ENCODE results near the gene ANO2.

The ANO2 gene

GRCh38 chr12:5768581-5769196 is 176.4 kb downstream of the ANO2 start:
- Histone ChIP-seq H3K36me3 (ENCODE audit: control insufficient read depth, insufficient read depth, low read length) (no peaks in the 10 kb centered on the region), H3K27ac (ENCODE audit: low read length) (no peak overlapping the region), H3K4me1 (ENCODE audit: control insufficient read depth, insufficient read depth, low read length) (no peaks in the 10 kb centered on the region; the same call in 1 of the 2 replicates), H3K4me3 (ENCODE audit: low read length) (no peak overlapping the region), H3K9me3 (ENCODE audit: control insufficient read depth, insufficient read depth, low read length) (no peaks in the 10 kb centered on the region), H3K27me3 (ENCODE audit: control insufficient read depth, insufficient read depth, low read length) (no peaks in the 10 kb centered on the region)
- DNase-seq (ENCODE audit: low read depth, low spot score) = no peak
- no CpG with 5 or more reads among the region's 8 CpGs for WGBS (ENCODE audit: insufficient coverage, insufficient read length)

- no peak overlapping the region for H3K4me3 ChIP-seq (ENCODE audit: low read length)
- H3K9me3 ChIP-seq (ENCODE audit: control insufficient read depth, insufficient read depth, low read length) = no peaks in the 10 kb centered on the region
- H3K27me3 ChIP-seq (ENCODE audit: control insufficient read depth, insufficient read depth, low read length) = no peaks in the 10 kb centered on the region
- no peak overlapping the region for H3K27ac ChIP-seq (ENCODE audit: low read length)
- no peaks in the 10 kb centered on the region; the same call in 1 of the 2 replicates for H3K4me1 ChIP-seq (ENCODE audit: control insufficient read depth, insufficient read depth, low read length)
- no CpG with 5 or more reads among the region's 2 CpGs for WGBS (ENCODE audit: insufficient coverage, insufficient read length)
- no peak for DNase-seq (ENCODE audit: low read depth, low spot score)
- H3K36me3 ChIP-seq (ENCODE audit: control insufficient read depth, insufficient read depth, low read length) = no peaks in the 10 kb centered on the region
Measured at GRCh38 chr12:5768171-5768570, 176.9 kb downstream of the ANO2 start.

GRCh38 chr12:5758347-5758746 is 186.7 kb downstream of the ANO2 start:
- no peaks in the 10 kb centered on the region for H3K27me3 ChIP-seq (ENCODE audit: control insufficient read depth, insufficient read depth, low read length)
- no peaks in the 10 kb centered on the region for H3K4me1 ChIP-seq (ENCODE audit: control insufficient read depth, insufficient read depth, low read length)
- no peak for DNase-seq (ENCODE audit: low read depth, low spot score)
- no peak overlapping the region for H3K27ac ChIP-seq (ENCODE audit: low read length)
- H3K36me3 ChIP-seq (ENCODE audit: control insufficient read depth, insufficient read depth, low read length) = no peaks in the 10 kb centered on the region
- H3K4me3 ChIP-seq (ENCODE audit: low read length) = no peak overlapping the region
- peaks cover 1% of the 10 kb centered on the region for H3K9me3 ChIP-seq (ENCODE audit: control insufficient read depth, insufficient read depth, low read length)
- no CpG with 5 or more reads among the region's 3 CpGs for WGBS (ENCODE audit: insufficient coverage, insufficient read length)

GRCh38 chr12:5756338-5756842 is 188.7 kb downstream of the ANO2 start:
- H3K27ac ChIP-seq (ENCODE audit: low read length) = no peak overlapping the region
- H3K4me1 ChIP-seq (ENCODE audit: control insufficient read depth, insufficient read depth, low read length) = no peaks in the 10 kb centered on the region
- no peak overlapping the region for H3K4me3 ChIP-seq (ENCODE audit: low read length)
- WGBS (ENCODE audit: insufficient coverage, insufficient read length) = no CpG with 5 or more reads among the region's 5 CpGs
- DNase-seq (ENCODE audit: low read depth, low spot score) = no peak
- H3K36me3 ChIP-seq (ENCODE audit: control insufficient read depth, insufficient read depth, low read length) = no peaks in the 10 kb centered on the region
- H3K27me3 ChIP-seq (ENCODE audit: control insufficient read depth, insufficient read depth, low read length) = no peaks in the 10 kb centered on the region
- H3K9me3 ChIP-seq (ENCODE audit: control insufficient read depth, insufficient read depth, low read length) = peaks cover 1% of the 10 kb centered on the region

GRCh38 chr12:5748027-5748426 is 197.0 kb downstream of the ANO2 start:
- no peaks in the 10 kb centered on the region for H3K27me3 ChIP-seq (ENCODE audit: control insufficient read depth, insufficient read depth, low read length)
- no peaks in the 10 kb centered on the region; the same call in 1 of the 2 replicates for H3K4me1 ChIP-seq (ENCODE audit: control insufficient read depth, insufficient read depth, low read length)
- WGBS (ENCODE audit: insufficient coverage, insufficient read length) = no CpG with 5 or more reads among the region's 12 CpGs
- H3K9me3 ChIP-seq (ENCODE audit: control insufficient read depth, insufficient read depth, low read length) = no peaks in the 10 kb centered on the region
- no peak overlapping the region for H3K27ac ChIP-seq (ENCODE audit: low read length)
- no peaks in the 10 kb centered on the region for H3K36me3 ChIP-seq (ENCODE audit: control insufficient read depth, insufficient read depth, low read length)
- DNase-seq (ENCODE audit: low read depth, low spot score) = no peak
- H3K4me3 ChIP-seq (ENCODE audit: low read length) = no peak overlapping the region

GRCh38 chr12:5746917-5747316 is 198.1 kb downstream of the ANO2 start:
- Histone ChIP-seq H3K4me3 (ENCODE audit: low read length) (no peak overlapping the region), H3K27me3 (ENCODE audit: control insufficient read depth, insufficient read depth, low read length) (no peaks in the 10 kb centered on the region), H3K36me3 (ENCODE audit: control insufficient read depth, insufficient read depth, low read length) (no peaks in the 10 kb centered on the region), H3K9me3 (ENCODE audit: control insufficient read depth, insufficient read depth, low read length) (no peaks in the 10 kb centered on the region), H3K4me1 (ENCODE audit: control insufficient read depth, insufficient read depth, low read length) (no peaks in the 10 kb centered on the region; the same call in 1 of the 2 replicates), H3K27ac (ENCODE audit: low read length) (no peak overlapping the region)
- no peak for DNase-seq (ENCODE audit: low read depth, low spot score)
- no CpG with 5 or more reads among the region's 6 CpGs for WGBS (ENCODE audit: insufficient coverage, insufficient read length)

- DNase-seq (ENCODE audit: low read depth, low spot score) = no peak
- no CpG with 5 or more reads among the region's 6 CpGs for WGBS (ENCODE audit: insufficient coverage, insufficient read length)
- Histone ChIP-seq H3K27ac (ENCODE audit: low read length) (no peak overlapping the region), H3K4me1 (ENCODE audit: control insufficient read depth, insufficient read depth, low read length) (no peaks in the 10 kb centered on the region; the same call in 1 of the 2 replicates), H3K9me3 (ENCODE audit: control insufficient read depth, insufficient read depth, low read length) (no peaks in the 10 kb centered on the region), H3K27me3 (ENCODE audit: control insufficient read depth, insufficient read depth, low read length) (no peaks in the 10 kb centered on the region), H3K36me3 (ENCODE audit: control insufficient read depth, insufficient read depth, low read length) (no peaks in the 10 kb centered on the region), H3K4me3 (ENCODE audit: low read length) (no peak overlapping the region)
Measured at GRCh38 chr12:5746036-5746908, 198.8 kb downstream of the ANO2 start.

- H3K4me1 ChIP-seq (ENCODE audit: control insufficient read depth, insufficient read depth, low read length) = no peaks in the 10 kb centered on the region; the same call in 1 of the 2 replicates
- no peaks in the 10 kb centered on the region for H3K27me3 ChIP-seq (ENCODE audit: control insufficient read depth, insufficient read depth, low read length)
- H3K27ac ChIP-seq (ENCODE audit: low read length) = no peak overlapping the region
- no peak overlapping the region for H3K4me3 ChIP-seq (ENCODE audit: low read length)
- no CpG with 5 or more reads among the region's 6 CpGs for WGBS (ENCODE audit: insufficient coverage, insufficient read length)
- DNase-seq (ENCODE audit: low read depth, low spot score) = peak; percentile 76
- no peaks in the 10 kb centered on the region for H3K9me3 ChIP-seq (ENCODE audit: control insufficient read depth, insufficient read depth, low read length)
- H3K36me3 ChIP-seq (ENCODE audit: control insufficient read depth, insufficient read depth, low read length) = no peaks in the 10 kb centered on the region
Measured at GRCh38 chr12:5745251-5745888, 199.7 kb downstream of the ANO2 start.

- H3K4me3 ChIP-seq (ENCODE audit: low read length) = no peak overlapping the region
- H3K27me3 ChIP-seq (ENCODE audit: control insufficient read depth, insufficient read depth, low read length) = no peaks in the 10 kb centered on the region
- no peaks in the 10 kb centered on the region for H3K9me3 ChIP-seq (ENCODE audit: control insufficient read depth, insufficient read depth, low read length)
- DNase-seq (ENCODE audit: low read depth, low spot score) = no peak
- no peaks in the 10 kb centered on the region for H3K4me1 ChIP-seq (ENCODE audit: control insufficient read depth, insufficient read depth, low read length)
- WGBS (ENCODE audit: insufficient coverage, insufficient read length) = no CpG with 5 or more reads among the region's 2 CpGs
- H3K36me3 ChIP-seq (ENCODE audit: control insufficient read depth, insufficient read depth, low read length) = no peaks in the 10 kb centered on the region
- H3K27ac ChIP-seq (ENCODE audit: low read length) = no peak overlapping the region
Measured at GRCh38 chr12:5742258-5742657, 202.8 kb downstream of the ANO2 start.

GRCh38 chr12:5739917-5740316 is 205.1 kb downstream of the ANO2 start:
- H3K9me3 ChIP-seq (ENCODE audit: control insufficient read depth, insufficient read depth, low read length) = no peaks in the 10 kb centered on the region
- no peaks in the 10 kb centered on the region for H3K4me1 ChIP-seq (ENCODE audit: control insufficient read depth, insufficient read depth, low read length)
- no peak for DNase-seq (ENCODE audit: low read depth, low spot score)
- no peak overlapping the region for H3K4me3 ChIP-seq (ENCODE audit: low read length)
- H3K27ac ChIP-seq (ENCODE audit: low read length) = no peak overlapping the region
- H3K27me3 ChIP-seq (ENCODE audit: control insufficient read depth, insufficient read depth, low read length) = no peaks in the 10 kb centered on the region; the same call in 1 of the 2 replicates
- H3K36me3 ChIP-seq (ENCODE audit: control insufficient read depth, insufficient read depth, low read length) = no peaks in the 10 kb centered on the region
- no CpG with 5 or more reads among the region's 5 CpGs for WGBS (ENCODE audit: insufficient coverage, insufficient read length)
